Gastrocnemius medialis (tissue), 4 donors: ENCODE results near the gene ITGA3.

ENCODE experiments used
- CTCF ChIP-seq, 5 experiments: fragments of 450-650 bp in 3 of 5; fragments of 200-600 bp in 2 of 5; sonication (generic) in 2 of 5; IDR thresholded peaks in 4 of 5; conservative IDR thresholded peaks in 1 of 5; 1 replicate in 4 of 5; 2 replicates in 1 of 5; pipeline ENCODE4 v1.5.1; 2016 to 2019; ENCODE audit warnings: antibody characterized with exemption in 5 of 5, mild to moderate bottlenecking in 3 of 5, moderate library complexity in 3 of 5
- POLR2A ChIP-seq, 2 donors: fragments of 450-650 bp; IDR thresholded peaks; one replicate each; pipeline ENCODE4 v1.6.1; 2017; ENCODE audit warnings: antibody characterized with exemption in 2 of 2, mild to moderate bottlenecking in 2 of 2, moderate library complexity in 2 of 2

DNA sequence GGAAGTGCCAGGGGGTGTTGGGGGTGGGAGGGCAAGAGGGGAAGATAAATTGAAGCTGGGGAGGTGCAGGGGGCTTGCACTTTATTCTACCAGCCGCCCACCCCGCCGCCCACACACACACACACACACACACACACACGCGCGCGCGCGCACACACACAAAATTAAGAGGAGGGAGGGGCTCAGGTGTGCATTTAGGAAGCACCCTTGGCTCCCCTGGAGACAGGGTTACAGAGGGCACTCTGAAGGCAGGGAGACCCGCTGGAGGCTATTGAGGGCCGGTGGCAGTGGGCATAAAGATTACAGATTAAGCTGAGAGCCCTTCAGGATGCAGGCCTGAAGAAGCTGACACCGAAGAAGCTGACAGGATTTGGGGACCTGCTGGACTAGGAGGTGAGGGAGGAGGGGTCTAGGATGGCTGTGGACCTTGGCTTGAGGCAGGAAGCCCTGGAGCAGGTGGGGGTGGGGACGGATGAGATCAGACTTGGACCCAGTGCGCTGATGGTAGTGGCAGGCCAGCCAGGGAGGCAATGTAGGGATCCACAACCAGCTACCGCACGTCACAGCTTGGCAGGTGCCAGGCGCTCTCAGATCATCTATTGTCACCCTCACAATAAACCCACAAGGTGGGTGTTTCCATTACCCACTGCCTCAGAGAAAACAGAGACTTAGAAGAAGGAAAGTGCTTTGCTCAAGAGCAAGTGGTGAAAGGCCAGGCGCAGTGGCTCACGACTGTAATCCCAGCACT, 74.8 kb downstream of the ITGA3 start:
- TF ChIP-seq CTCF (IDR thresholded peaks at IDR 0.05 in 4 of 5, conservative IDR thresholded peaks at IDR 0.05 in 1 of 5) (no peak), POLR2A (IDR thresholded peaks at IDR 0.05) (no peak)
